Stimulated activated CD4-positive, alpha-beta T cell treated with anti-CD3 and anti-CD28 coated beads, Interleukin-15, amount 100 ng/mL, for 1 hour (primary cell): ENCODE results near the gene PAX5.

ENCODE experiments used
- DNase-seq, 2 donors: peaks; one replicate each; pipeline ENCODE4 v3.0.0-alpha.2; 2020; ENCODE audit warnings: low read depth in 1 of 2, low spot score in 1 of 2

Gene PAX5

DNA sequence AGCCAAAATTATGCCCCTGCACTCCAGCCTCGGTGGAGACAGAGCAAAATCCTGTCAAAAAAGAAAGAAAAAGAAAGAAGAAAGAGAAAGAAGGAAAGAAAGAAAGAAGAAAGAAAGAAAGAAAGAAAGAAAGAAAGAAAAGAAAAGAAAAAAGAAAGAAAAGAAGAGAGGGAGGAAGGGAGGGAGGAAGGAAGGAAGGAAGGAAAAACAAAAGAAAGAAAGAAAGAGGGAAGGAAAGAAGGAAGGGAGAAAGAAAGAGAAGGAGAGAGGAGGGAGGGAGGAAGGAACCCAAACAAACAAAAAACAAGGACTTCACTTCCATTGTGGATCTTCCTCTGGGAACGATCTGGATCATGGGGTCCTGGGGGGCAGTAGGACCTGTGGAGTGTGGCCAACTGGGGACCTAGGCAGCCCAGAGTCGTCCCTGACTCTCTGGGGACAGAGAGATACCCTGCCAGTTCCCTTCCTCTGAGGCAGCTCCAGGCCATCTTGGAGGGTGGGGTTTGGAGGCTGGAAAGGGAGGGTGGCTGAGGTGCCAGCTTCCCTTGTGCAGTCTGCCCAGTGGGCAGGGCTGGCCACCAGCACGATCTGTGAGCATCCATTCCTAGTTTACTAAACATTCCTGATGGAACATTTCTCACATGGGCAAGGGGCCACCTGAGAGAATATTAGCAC lies 216.8 kb downstream of the PAX5 start:
- no peak for DNase-seq

DNA sequence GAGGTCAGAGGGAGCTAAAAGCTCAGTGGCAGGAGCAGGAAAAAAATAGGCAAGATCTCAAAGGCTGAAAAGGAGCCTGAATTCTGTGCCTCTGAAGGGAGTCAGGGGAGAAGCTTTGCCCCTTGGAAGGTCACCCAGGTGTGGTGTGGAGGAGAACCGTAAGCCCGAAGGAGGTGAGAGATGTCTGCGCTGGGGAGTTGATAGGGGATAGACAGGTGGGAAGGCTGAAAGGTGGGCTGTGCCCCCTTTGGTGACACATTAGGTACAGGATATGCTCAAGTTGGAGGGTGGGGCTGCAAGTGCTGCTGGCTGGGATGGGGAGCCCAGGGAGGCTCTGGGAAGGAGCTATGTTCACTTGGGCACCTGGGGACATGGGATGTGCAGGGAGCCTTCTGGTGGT lies 217.7 kb downstream of the PAX5 start:
- DNase-seq: no peak

GRCh38 chr9:36815566-36816348 lies 218.3 kb downstream of the PAX5 start:
- no peak for DNase-seq

DNA sequence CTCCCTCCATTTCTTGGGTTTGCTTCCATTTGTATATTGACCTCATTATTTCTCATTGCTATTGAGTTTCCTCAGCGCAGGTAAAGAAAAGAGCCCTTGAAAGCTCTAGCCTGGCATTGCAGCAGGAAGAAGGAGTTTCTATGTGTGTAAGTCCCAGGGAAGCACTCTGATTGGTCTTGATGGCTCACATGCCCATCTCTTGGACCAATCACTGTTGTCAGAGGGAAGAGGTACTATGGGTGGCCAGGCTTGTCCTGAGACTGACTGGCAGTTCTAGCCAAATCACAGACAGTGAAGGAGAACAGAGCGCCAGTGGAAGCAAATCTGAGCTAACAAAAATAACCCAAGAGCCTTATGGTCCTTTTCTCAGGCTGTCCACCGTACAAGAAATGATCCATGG lies 219.0 kb downstream of the PAX5 start:
- no peak for DNase-seq

DNA sequence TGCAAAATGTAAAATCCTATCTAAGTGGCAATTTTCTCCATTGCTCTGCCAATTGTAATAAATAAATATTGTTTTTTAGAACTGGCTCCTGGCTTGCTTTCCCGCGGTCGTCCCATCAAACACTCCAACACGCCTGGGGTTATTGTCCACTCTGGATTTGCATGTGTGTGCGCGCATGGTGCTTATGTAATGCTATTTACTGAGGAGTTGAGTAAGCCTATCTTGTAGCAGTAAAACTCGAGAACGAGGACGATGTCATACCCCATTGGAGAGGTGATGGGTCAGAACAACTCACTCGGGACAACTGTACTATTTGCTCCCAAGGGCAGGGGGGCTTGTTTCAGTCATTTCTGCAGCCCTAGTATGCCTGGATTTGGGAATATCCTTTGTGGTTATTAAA lies 220.9 kb downstream of the PAX5 start:
- DNase-seq: no peak

GRCh38 chr9:36812556-36812955 lies 221.5 kb downstream of the PAX5 start:
- no peak for DNase-seq

DNA sequence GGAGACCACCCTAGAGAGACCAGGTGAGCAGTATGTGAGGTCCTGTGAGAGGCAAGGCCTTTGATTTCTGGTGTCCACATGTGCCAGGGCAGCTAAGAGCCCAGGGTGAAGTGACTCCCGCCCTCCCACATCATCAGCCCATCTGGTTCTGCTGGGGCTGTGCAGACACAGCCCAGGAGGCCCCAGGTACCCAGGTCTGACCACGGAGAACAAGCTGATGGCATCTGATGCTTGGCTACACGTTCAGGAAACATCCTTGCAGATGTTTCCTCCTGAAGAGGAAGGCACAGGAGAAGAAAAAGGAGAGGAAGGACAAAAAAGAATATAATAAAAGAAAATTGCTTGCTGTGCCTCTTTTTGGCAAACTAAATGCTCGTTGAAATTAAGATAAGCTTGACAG lies 225.8 kb downstream of the PAX5 start:
- no peak for DNase-seq

DNA sequence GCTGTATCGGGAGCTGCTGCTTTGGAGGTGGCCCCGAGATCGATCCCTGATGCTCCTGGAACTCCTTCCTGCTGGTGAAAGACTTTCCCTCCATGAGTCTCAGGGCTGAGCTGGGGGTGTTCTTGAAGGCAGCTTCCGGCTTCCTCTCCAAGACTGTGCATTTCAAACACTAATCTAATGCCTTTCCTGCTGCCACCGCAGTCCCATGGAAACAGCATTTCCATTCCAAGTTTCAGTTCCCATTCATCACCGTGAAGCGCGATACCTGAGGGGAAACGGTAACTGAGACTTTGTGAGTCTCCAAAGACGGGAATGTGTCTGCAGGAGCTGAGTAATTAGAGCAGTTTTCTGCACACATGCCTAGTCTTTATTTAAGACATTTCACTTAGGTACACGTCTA lies 230.1 kb downstream of the PAX5 start:
- DNase-seq: no peak

DNA sequence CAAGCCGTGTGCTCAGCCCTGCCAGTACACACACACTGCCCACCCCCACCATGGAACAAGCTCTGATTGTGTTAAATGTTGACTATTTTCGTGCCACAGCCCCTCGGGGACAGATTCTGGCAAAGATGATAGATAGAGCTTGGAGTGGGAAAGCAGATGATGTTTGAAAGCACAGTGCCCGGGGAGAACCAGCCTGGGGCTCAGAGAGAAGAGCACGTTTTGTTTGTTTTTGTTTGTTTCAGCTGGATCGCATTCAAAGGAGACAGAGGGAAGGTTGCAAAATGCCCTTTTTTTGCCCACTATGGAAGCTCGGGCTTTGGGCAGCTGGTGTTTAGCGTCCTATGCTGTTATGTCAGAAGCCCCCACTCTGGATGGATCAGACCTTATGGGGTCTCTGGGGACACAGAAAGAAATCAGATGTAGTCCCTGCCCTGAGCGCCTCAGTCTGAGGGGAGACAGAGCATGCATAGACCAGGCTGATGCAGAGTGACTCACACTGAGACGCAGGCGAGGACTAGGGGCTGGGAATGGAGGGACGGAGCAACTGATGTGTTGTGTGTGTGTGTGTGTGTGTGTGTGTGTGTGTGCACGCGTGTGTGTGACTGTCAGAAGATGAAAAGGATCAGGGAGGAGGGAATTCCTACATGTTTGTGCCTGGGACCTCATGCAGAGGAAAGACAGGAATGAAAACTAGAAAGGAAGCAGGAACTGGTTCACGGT lies 231.7 kb downstream of the PAX5 start:
- DNase-seq: no peak

DNA sequence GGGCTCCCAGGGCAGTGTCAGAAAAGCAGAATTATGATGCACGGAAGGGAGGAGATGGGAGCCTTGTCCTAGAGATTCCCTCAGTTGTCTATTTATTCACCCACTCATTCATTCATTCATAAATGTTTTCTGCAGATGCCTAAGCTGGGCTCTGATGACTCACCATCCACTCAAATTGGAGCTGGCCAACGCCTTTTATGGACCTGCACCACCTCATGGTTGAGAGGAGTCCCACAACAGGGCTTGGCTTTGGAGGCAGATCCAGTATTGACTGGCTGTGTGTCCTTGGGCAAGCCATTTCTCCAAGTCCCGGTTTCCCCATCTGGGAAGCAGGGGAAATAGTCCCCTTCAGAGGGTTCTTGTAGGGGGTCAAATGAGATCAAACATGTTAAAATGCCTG lies 233.6 kb downstream of the PAX5 start:
- no peak for DNase-seq

DNA sequence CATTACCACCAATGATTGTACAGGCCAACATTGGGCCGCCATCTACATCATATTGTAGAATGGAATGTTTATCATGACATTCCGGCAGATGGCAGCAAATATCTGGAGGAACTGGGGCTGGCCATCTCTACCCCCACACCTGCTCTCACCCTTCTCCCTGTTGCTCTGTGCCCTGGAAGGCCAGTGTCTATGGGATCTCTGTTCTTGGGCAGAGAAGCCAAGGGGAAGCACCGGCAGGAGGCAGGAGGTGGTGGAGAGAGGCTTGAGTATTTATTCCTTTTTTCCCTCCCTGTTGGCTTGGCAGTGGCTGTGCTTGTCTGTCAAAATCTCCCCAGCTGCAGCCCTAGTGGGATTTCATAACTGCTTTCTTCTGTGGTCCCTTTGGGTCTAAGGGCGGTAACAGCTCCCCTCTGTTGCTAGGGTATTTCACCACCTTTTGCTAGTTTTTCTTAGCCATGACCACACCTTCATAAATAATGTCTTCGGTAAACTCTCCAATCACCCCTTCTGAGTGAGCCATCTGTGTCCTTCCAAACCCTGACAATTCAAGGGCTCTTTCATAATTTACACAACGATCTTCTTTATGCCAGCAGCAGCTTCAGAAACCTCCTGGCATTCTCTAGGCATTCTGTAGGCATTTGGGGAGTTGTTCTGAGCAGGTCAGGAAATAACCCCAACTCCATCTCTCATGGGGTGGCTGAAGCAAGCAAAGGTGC lies 235.6 kb downstream of the PAX5 start:
- DNase-seq: no peak

GRCh38 chr9:36797471-36798220 lies 236.4 kb downstream of the PAX5 start:
- DNase-seq: no peak

DNA sequence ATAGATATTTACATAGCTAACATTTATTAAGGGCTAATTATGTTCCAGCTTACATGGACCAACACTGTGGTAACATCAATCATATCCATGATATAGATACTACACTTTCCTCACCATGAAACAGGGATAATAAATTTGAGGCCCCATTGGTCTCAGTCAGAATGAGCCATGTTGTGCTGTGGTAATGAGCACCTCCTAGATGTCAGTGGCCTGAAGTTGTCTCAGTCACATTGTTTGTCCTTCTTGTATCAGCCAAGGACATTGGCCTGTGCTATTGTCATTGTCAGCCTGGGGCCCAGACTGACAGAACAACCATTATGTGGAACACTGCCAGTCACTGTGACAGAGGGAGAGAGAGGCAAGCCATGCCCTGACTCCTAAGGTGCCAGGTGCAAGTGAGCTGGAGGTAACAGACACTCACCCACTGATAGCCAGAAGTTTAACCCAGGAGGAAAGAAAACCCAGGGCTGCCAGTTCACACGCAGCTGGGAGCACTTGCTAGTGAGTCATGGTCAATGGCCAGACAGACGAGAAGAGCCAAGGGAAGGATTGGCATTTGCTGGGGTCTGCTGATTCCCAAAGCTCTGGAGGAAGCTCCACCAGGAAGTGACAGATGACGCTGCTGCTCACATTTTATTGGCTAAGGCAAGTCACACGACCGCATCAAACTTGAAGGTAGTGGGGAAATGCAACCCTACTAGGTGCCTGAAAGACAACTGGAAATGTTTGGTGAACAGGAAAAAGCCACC lies 237.2 kb downstream of the PAX5 start:
- DNase-seq: no peak

DNA sequence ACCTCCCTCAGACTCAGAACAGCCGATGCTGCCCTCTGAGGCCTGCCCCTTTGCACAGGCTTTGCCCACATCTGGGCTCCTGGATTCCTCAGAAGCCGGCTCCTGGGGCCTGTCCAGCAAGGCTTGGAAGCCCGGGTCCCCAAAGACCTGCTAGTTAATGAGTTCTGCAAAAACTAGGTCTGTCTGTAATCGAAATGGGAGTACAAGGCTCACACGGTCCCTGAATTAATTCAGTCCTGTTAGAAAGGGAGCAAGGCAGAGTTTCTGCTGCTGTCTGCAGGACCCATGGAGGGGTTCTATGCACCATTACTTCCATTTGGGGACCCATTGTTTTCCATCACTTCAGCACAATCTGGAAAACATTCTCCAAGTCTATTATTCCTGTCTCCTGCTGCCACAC lies 239.6 kb downstream of the PAX5 start:
- DNase-seq: no peak

- no peak for DNase-seq
Observed at GRCh38 chr9:36793277-36793676, 240.8 kb downstream of the PAX5 start.

- no peak for DNase-seq
Observed at GRCh38 chr9:36791222-36791950, 242.7 kb downstream of the PAX5 start.

DNA sequence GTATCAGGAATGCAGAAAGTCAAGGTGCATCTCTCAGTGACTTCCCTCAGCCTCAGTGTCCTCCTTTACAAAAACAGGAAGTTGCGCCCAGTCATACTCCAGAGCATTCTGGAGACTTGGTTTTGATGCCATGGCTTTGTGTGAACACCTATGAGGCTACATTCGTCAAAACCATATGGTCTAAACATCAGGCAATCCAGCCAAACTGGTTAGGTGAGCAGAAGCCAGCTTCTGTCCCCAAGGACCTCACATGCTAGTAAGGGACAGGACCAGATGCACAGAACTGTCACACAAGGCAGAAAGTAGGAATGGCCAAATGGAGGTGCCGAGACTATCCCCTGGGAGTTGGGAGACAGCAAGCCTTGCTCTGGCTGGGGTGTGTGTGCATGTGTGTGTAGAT lies 244.2 kb downstream of the PAX5 start:
- DNase-seq: no peak

DNA sequence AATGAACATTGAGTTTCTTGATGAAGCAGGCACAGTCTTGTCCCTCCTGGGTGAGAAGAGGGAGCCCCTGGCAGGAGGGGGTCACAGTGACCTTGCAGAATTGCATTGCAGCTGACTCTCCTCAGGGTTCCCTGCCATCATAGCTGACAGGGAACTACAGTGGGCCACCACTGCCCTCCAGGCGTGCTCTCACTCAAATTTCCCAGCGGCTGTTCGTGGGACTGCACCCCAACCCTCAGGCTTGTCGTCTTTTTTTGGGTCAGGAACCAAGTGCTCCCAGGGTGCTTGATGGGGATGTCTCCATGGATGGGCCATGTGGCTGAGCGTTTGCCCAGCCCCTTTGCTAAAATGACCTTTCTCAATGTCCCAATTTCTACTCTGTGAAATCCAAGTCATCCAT lies 245.5 kb downstream of the PAX5 start:
- no peak for DNase-seq

DNA sequence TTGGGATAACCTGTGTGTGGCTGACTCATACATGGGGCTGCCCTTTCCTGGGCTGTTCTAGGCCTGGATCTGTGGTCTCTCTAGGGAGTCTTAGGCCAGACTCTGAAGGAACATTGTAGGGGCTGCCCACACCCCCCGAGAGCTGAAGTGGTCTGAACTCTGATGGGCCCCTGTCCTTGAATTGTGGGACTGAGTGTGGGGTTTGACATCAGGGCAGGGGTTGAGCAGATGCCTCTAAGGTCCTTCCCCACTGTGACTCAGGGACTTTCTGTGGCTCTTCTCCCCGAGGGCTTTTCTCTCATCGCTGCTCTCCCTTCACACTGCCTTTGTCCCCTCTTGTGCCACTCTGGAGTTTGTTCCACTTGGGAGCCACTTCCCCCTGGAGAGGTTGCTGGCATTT lies 246.4 kb downstream of the PAX5 start:
- no peak for DNase-seq
